Stimulated activated naive CD8-positive, alpha-beta T cell treated with anti-CD3 and anti-CD28 coated beads, Interleukin-15, Interleukin-2, amounts not matched to agents 100 U/mL and 50 U/mL, for 24 hours (primary cell): ENCODE data around the gene FNDC3B.

Experiments
- ATAC-seq: fragments of 150-1000 bp; cut with Tn5 transposase; one replicate; pipeline ENCODE4 v1.10.0; 2021
- DNase-seq: peaks from one replicate; pipeline ENCODE4 v3.0.0; 2021

FNDC3B gene

DNA sequence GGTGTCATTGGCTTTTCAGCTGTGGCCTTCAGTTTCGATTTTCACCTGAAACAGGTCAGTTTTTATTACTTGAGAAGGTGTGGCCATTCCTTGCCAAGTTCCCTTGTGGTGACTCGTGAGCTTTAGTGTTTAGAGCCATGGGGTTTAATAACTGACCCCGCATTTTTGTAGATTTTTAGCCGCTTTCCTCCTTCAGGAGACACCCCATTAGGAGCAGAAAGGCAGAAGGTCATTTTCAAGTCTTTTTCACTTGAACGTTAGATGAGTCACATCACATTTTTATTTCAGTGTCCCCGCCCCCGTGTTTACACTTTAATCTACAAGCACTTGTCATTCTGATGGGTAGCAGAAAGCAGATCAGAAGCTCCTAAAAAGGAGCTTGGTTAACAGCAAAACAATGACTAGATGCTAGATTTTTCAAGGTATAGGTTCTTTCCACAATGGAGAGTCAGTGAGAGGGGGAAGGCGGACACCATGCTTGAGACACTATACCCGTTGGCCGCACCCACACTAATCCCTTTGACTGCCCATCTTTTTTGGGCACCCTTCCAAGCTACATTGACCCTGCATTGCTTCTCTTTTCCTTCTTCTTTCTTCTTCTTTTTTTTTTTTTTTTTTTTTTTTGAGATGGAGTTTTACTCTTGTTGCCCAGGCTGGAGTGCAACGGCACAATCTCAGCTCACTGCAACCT is 276.2 kb downstream of the FNDC3B start:
- no peak for DNase-seq
- ATAC-seq, result no peak

- ATAC-seq (no peak), DNase-seq (no peak)
Observed at GRCh38 chr3:172316758-172317157, 277.4 kb downstream of the FNDC3B start.

DNA sequence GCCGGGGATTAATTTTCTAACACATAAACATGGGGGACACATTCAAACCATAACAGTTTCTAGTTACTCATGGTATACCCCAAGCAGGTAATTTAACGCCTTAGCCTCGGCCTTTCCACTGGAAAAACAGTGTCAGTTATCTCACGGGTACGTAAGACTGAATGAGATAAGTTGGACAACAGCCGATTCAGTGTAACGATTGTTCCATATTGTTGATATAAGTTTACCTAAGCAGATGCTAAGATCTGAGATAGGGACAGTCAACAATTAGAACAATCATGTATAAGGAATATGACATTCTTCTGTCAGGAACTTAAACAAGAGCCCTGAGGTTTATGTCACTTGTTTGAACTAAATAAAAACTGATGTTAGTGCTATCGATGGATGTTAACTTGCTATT is 278.1 kb downstream of the FNDC3B start:
- ATAC-seq (no peak), DNase-seq (no peak)

- peak; percentile 23 for ATAC-seq
- no peak for DNase-seq
Observed at GRCh38 chr3:172317984-172318383, 278.6 kb downstream of the FNDC3B start.

GRCh38 chr3:172319595-172319994 is 280.2 kb downstream of the FNDC3B start:
- DNase-seq, result no peak
- ATAC-seq, result no peak

DNA sequence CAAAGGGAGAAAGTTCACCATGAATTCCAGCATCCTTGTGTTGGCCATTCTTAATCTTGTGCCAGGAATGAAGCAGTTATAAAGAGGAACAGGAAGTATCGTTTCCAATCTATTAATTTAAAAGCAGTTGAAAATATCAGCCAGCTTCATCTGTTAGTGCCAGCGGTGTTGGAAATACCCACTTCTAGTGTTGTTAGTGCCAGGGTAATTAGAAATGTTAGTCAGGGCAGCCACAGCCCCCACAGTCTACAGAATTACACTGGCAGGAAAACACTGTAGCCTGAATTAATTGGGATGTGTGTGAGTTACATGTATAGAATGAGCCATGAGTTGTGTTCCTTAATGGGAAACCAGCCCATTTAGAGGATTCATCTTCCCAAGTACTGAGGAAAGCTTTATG is 281.1 kb downstream of the FNDC3B start:
- DNase-seq (no peak), ATAC-seq (no peak)

- ATAC-seq (no peak), DNase-seq (no peak)
Observed at GRCh38 chr3:172321035-172321434, 281.7 kb downstream of the FNDC3B start.

DNA sequence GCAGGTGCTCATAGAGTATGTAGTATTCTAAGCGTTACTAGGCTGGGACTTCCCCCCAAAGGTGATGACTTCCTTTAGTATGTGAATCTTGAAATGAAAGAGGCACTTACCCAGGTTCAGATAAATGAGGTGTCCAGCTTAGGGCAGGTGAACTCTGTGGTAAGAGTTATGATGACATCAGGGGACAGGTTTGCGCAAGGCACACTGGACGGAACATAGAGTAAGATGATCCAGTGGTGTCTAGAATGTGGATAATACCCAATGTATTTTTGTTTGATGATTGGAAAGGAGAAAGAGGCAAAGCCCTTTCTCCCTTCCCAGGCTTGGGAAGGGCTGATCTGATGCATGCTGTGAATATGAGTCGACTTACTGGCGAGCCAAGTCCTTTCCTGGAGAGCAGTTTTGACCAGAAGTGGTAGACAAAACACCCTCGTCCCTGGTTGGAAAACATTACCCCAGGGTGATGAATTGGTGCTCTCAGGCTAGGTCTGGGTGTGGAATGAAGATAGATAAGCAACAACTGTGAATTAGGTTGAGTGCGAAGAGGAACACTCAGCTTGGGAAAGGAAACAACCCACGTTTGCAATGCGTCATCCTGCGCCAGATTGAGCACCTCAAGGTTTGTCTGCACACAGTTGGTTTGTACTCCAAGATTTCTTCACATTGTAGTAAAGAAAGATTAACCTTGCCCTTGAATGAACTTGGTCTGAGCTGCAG is 284.7 kb downstream of the FNDC3B start:
- DNase-seq, result no peak
- peak; percentile 63 for ATAC-seq

- ATAC-seq (no peak), DNase-seq (no peak)
Observed at GRCh38 chr3:172324611-172325203, 285.3 kb downstream of the FNDC3B start.

GRCh38 chr3:172325461-172325860 is 286.1 kb downstream of the FNDC3B start:
- ATAC-seq (no peak), DNase-seq (no peak)

- no peak for ATAC-seq
Observed at GRCh38 chr3:172326993-172327392, 287.6 kb downstream of the FNDC3B start.

DNA sequence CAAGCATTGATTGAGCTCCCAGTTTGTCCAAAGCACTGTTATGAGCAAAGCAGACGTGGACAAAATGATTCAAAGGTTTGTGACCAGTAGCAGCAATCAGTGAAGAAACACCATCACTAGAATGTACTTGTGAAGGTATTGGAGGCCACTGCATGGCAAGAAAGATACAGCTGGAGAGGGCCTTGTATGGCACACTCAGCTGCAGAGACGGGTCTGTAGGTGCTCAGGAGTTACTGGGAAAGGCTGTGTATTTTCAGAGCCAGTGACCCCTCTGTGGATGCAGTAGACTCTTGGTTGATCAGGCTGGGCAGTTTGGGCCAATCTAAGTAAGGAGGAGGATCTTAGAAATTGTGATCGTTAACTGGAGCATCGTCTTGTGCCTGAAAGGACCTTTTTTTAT is 288.9 kb downstream of the FNDC3B start:
- DNase-seq (no peak), ATAC-seq (no peak)

More at GRCh38 chr3:172326993-172327392, 287.6 kb downstream of the FNDC3B start:
- DNase-seq, result no peak

DNA sequence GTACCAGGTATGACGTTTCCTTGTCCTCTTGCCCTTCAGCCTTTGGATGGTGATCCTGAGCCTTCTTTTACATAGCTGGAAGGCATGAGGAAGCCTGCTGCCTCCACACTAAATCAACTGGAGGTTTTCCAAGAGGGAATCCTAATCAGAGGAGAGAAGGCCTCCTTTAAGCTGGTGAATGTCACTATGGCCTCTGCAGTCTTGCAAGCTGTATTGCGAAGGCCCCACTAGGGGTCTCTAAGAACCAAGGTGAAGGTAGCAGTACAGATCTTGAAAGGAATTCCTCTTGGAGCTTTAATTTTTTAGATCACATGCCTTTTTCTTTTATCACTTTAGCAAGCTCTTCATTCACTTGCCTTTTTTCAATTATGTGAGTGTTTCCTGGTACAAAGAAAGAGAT is 289.7 kb downstream of the FNDC3B start:
- ATAC-seq (no peak), DNase-seq (no peak)

DNA sequence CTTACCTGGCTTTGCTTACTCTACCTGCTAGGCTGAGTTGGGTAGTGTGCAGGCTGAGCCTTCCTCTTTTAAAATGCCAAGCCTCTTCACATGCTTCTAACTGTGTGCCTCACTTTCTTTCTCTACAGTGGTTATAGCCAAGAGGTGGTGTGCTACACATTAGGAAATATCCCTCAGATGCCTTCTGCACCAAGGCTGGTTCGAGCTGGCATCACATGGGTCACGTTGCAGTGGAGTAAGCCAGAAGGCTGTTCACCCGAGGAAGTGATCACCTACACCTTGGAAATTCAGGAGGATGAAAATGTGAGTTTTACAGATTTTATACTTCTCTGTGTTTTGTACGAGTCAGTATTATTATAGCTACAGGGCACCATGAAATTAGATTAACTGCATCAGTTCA is 291.0 kb downstream of the FNDC3B start:
- no peak for ATAC-seq
- DNase-seq, result no peak

- DNase-seq (peak; percentile 61), ATAC-seq (peak; percentile 73)
Observed at GRCh38 chr3:172332256-172333041, 293.1 kb downstream of the FNDC3B start.

- no peak for DNase-seq
- no peak for ATAC-seq
Observed at GRCh38 chr3:172333042-172333377, 293.6 kb downstream of the FNDC3B start.

GRCh38 chr3:172333692-172334457 is 294.5 kb downstream of the FNDC3B start:
- DNase-seq (no peak), ATAC-seq (no peak)

- DNase-seq, result no peak
- no peak for ATAC-seq
Observed at GRCh38 chr3:172334671-172335207, 295.4 kb downstream of the FNDC3B start.

- DNase-seq (no peak), ATAC-seq (no peak)
Observed at GRCh38 chr3:172339892-172340291, 300.5 kb downstream of the FNDC3B start.

GRCh38 chr3:172340583-172340982 is 301.2 kb downstream of the FNDC3B start:
- DNase-seq (no peak), ATAC-seq (no peak)

DNA sequence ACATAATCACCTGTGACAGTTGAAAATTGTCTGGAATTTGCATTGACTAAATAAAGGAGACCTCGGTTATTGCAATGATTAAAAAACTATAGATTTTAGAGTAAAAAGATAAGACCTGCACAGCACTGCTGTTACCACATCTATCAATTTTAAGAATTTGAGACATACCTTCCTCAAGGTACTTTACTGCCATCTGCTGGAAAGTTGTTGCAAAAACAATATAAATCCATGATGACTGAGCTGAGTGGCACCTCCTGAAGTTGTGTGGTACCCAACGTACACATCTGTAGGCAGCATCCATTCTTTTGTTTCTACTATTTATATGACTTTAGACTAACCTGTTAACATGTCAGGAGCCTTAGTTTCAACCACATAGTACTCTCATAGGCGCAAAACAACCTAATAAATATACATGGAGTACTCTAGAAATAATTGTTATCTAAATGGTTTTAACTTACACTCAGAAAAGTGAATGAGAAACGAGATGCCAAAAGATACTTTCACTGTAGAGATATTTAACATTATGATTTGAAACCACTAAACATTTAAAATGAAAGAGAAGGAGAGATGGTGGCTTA is 302.2 kb downstream of the FNDC3B start:
- peak; percentile 55 for ATAC-seq
- DNase-seq, result no peak
